ENCODE results near the gene DPCD. TPM values are rescaled to one million over a fixed set of nuclear protein-coding genes. Genes with fewer than 3 reads are reported as not detected.
"Not testable (repeated sequence)": the region's sequence is repeated elsewhere in the genome, so short reads cannot be mapped to it uniquely, and the experiment has no call there.

Gene DPCD
- total RNA-seq, 1 experiment from 2014 or later: 20.3 TPM

GRCh38 chr10:101631821-101632475 lies 43.8 kb downstream of the DPCD start:
- Histone ChIP-seq H3K9me2 (ENCODE audit: insufficient read depth) (no peaks in the 10 kb centered on the region), H2AFZ (no peak overlapping the region), H3K4me3 (no peak overlapping the region), H3K79me2 (ENCODE audit: low read depth) (no peaks in the 10 kb centered on the region), H3K4me2 (no peak overlapping the region), H3K27me3 (ENCODE audit: insufficient read depth, low read depth) (no peaks in the 10 kb centered on the region), H3K4me1 (replicated peaks; ENCODE audit: insufficient read depth) (no peaks in the 10 kb centered on the region), H3K36me3 (ENCODE audit: low read depth) (no peaks in the 10 kb centered on the region), H3F3A (ENCODE audit: insufficient read depth, low read depth) (no peaks in the 10 kb centered on the region), H4K20me1 (ENCODE audit: insufficient read depth) (no peaks in the 10 kb centered on the region), H3K27ac (no peak overlapping the region), H3K9me3 (ENCODE audit: insufficient read depth, low read depth) (no peaks in the 10 kb centered on the region)
- DNase-seq: no peak
- no peak for TF ChIP-seq EZH2 (IDR thresholded peaks at IDR 0.05; ENCODE audit: low read depth)
- TF ChIP-seq, protein P1, sequence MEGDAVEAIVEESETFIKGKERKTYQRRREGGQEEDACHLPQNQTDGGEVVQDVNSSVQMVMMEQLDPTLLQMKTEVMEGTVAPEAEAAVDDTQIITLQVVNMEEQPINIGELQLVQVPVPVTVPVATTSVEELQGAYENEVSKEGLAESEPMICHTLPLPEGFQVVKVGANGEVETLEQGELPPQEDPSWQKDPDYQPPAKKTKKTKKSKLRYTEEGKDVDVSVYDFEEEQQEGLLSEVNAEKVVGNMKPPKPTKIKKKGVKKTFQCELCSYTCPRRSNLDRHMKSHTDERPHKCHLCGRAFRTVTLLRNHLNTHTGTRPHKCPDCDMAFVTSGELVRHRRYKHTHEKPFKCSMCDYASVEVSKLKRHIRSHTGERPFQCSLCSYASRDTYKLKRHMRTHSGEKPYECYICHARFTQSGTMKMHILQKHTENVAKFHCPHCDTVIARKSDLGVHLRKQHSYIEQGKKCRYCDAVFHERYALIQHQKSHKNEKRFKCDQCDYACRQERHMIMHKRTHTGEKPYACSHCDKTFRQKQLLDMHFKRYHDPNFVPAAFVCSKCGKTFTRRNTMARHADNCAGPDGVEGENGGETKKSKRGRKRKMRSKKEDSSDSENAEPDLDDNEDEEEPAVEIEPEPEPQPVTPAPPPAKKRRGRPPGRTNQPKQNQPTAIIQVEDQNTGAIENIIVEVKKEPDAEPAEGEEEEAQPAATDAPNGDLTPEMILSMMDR (conservative IDR thresholded peaks at IDR 0.05): no peak
- CTCF ChIA-PET: no interaction called here
- BruUV-seq (replicated peaks): no TSS peak
- POLR2A ChIA-PET (ENCODE audit: unreplicated experiment): no interaction called here
- intact Hi-C loops (cut with micrococcal nuclease; ENCODE audit: unreplicated experiment): no loop called here

DNA sequence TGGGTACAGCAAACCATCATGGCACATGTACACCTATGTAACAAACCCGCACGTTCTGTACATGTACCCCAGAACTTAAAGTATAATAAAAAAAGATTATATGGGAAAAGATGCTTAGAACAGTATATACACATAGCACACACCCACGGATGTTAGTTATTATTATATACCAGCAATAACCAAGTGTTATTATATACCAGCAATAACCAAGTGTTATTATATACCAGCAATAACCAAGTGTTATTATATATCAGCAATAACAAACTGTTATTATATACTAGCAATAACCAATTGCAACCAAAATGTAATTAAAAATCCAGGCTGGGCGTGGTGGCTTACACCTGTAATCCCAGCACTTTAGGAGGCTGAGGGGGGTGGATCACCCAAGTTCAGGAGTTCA lies 45.4 kb downstream of the DPCD start:
- CTCF ChIA-PET; H3K9me3 ChIP-seq (ENCODE audit: insufficient read depth, low read depth); H3K27ac ChIP-seq; POLR2A ChIA-PET (ENCODE audit: unreplicated experiment); H3K27me3 ChIP-seq (ENCODE audit: insufficient read depth, low read depth); H3K4me3 ChIP-seq; H3K9me2 ChIP-seq (ENCODE audit: insufficient read depth); H3K4me1 ChIP-seq (replicated peaks; ENCODE audit: insufficient read depth); H3K79me2 ChIP-seq (ENCODE audit: low read depth); H3F3A ChIP-seq (ENCODE audit: insufficient read depth, low read depth); H4K20me1 ChIP-seq (ENCODE audit: insufficient read depth); H3K36me3 ChIP-seq (ENCODE audit: low read depth); BruUV-seq (replicated peaks); DNase-seq; H2AFZ ChIP-seq; H3K4me2 ChIP-seq; intact Hi-C loops (cut with micrococcal nuclease; ENCODE audit: unreplicated experiment): not testable (repeated sequence)

- Histone ChIP-seq H3K79me2 (ENCODE audit: low read depth) (no peaks in the 10 kb centered on the region), H3K4me1 (replicated peaks; ENCODE audit: insufficient read depth) (no peaks in the 10 kb centered on the region), H3K4me3 (no peak overlapping the region), H3K27me3 (ENCODE audit: insufficient read depth, low read depth) (no peaks in the 10 kb centered on the region), H3K9me2 (ENCODE audit: insufficient read depth) (no peaks in the 10 kb centered on the region), H2AFZ (no peak overlapping the region), H3K27ac (no peak overlapping the region), H3K36me3 (ENCODE audit: low read depth) (no peaks in the 10 kb centered on the region), H3K4me2 (no peak overlapping the region), H3F3A (ENCODE audit: insufficient read depth, low read depth) (no peaks in the 10 kb centered on the region), H3K9me3 (ENCODE audit: insufficient read depth, low read depth) (no peaks in the 10 kb centered on the region), H4K20me1 (ENCODE audit: insufficient read depth) (no peaks in the 10 kb centered on the region)
- ChIA-PET POLR2A (ENCODE audit: unreplicated experiment) (no interaction called here), CTCF (no interaction called here)
- TF ChIP-seq, protein P1 (conservative IDR thresholded peaks at IDR 0.05): no peak
- no peak for TF ChIP-seq EZH2 (IDR thresholded peaks at IDR 0.05; ENCODE audit: low read depth)
- no TSS peak for BruUV-seq (replicated peaks)
- intact Hi-C loops (cut with micrococcal nuclease; ENCODE audit: unreplicated experiment): no loop called here
- no peak for DNase-seq
Measured at GRCh38 chr10:101639141-101639900, 51.2 kb downstream of the DPCD start.

Data from PC-9 (cell line).